ENCODE results near the gene STRA6. TPM values are rescaled to one million over a fixed set of nuclear protein-coding genes. Genes with fewer than 3 reads are reported as not detected.

STRA6 gene
- total RNA-seq, 1 donor from 2014 or later, result 1.8 TPM

DNA sequence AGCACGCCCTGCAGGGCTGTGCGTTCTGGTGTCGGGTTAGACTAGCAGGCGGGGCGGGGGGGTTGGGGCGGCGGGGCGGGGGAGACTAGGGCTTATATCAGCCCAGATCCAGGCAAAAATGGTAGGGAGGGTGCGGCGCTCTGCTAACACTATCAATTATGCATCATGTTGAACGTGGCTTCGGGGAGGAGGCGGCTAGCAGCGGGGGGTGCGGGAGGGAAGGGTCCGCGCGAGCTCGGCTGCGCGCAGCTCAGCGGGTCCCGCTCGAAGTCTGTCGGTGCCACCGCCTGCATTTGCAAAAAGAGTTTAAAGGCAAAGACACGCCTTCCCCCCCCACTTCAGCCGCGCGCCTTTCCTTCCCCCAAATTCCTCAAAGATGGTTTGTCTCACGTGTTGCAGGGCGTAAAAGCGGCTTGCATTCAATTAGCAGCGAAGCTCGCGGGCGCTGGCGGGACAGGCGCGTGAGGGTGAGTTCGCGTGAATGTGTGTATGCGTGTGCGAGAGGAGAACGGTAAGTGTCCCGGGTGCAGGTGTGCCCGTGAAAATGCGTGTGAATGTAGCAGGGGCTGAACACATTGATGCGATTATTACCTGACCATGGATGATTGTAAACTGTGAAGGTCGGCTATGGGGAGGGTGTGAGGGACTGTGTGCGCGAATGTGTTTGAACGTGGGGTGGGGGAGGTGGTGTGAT is 72.3 kb downstream of the STRA6 start, which contains the start of gene ISLR2:
Gene ISLR2, plus strand, starts transcription at position 432 of the 694 bp plus-strand sequence. CDS start 2,169 bp downstream, outside the sequence.
- no peak within 1 kb of the TSS for H3K4me3 ChIP-seq (ENCODE audit: low read depth, low read length)

DNA sequence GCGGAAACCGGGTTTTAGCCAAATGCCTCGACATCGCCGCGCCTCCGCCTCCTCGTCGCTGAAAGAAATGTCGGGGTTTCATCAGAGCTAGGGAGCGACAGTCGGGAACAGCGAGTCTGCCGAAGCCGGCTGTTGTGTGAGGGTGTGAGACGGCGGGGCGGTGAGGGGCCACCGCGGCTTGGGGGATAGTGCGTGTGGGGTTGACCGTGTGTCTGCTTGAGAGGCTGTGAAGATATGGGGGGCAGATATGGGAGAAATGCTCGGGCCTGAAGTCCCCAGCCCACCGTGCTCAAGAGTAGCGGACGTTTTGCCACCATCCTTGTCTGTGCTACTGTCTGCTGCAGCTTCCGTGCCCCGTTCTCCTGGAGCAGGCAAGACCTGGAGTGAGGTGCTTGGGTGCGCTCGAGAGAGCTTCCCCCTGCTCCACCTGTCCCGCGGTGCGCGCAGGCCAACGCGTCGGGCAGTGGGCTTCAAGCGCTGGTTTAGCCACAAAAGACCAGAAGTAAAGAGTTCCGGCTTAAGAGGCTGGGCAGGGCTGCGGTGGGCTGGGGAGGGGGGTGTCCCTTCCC is 72.9 kb downstream of the STRA6 start:
- TF ChIP-seq, protein P1, sequence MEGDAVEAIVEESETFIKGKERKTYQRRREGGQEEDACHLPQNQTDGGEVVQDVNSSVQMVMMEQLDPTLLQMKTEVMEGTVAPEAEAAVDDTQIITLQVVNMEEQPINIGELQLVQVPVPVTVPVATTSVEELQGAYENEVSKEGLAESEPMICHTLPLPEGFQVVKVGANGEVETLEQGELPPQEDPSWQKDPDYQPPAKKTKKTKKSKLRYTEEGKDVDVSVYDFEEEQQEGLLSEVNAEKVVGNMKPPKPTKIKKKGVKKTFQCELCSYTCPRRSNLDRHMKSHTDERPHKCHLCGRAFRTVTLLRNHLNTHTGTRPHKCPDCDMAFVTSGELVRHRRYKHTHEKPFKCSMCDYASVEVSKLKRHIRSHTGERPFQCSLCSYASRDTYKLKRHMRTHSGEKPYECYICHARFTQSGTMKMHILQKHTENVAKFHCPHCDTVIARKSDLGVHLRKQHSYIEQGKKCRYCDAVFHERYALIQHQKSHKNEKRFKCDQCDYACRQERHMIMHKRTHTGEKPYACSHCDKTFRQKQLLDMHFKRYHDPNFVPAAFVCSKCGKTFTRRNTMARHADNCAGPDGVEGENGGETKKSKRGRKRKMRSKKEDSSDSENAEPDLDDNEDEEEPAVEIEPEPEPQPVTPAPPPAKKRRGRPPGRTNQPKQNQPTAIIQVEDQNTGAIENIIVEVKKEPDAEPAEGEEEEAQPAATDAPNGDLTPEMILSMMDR (IDR thresholded peaks at IDR 0.05; ENCODE audit: insufficient read depth, low read length, poor library complexity, severe bottlenecking), result no peak
- Histone ChIP-seq H3K36me3 (ENCODE audit: control insufficient read depth, insufficient read depth, low read length) (no peaks in the 10 kb centered on the region), H3K27me3 (ENCODE audit: control insufficient read depth, insufficient read depth, low read length) (peaks cover 86% of the 10 kb centered on the region), H3K4me3 (ENCODE audit: low read depth, low read length) (no peak overlapping the region)
- no peak for DNase-seq (ENCODE audit: low read depth)

More for the DNA sequence above, 72.3 kb downstream of the STRA6 start, which contains the start of gene ISLR2:
- Histone ChIP-seq H3K27me3 (ENCODE audit: control insufficient read depth, insufficient read depth, low read length) (peaks cover 88% of the 10 kb centered on the region), H3K36me3 (ENCODE audit: control insufficient read depth, insufficient read depth, low read length) (no peaks in the 10 kb centered on the region)
- no peak for DNase-seq (ENCODE audit: low read depth)
- TF ChIP-seq, protein P1 (IDR thresholded peaks at IDR 0.05; ENCODE audit: insufficient read depth, low read length, poor library complexity, severe bottlenecking), result no peak

Other genes with a start within 250 kb of the STRA6 start
- gene STOML1, start 210.5 kb downstream of the STRA6 start, total RNA-seq, result 13.6 and 18.3 TPM in 2 replicates
- gene PML, start 208.1 kb downstream of the STRA6 start, total RNA-seq, result 94.1 and 146 TPM in 2 replicates
- gene GOLGA6A, start 120.2 kb downstream of the STRA6 start, total RNA-seq, result not detected in 2 replicates
- 1.0 and 1.2 TPM in 2 replicates for gene ISLR2, start 72.2 kb downstream of the STRA6 start, total RNA-seq
- 0.25 and 0.48 TPM in 2 replicates for gene ISLR, start 29.1 kb downstream of the STRA6 start, total RNA-seq
- 0.25 TPM in 1 of 2 replicates, not detected in the other for gene CCDC33, start 33.5 kb upstream of the STRA6 start, total RNA-seq
- gene CYP11A1, start 164.9 kb upstream of the STRA6 start, total RNA-seq, result 2.0 and 2.9 TPM in 2 replicates
- gene SEMA7A, start 231.2 kb upstream of the STRA6 start, total RNA-seq, result 289 and 322 TPM in 2 replicates